Smooth muscle cell (in vitro differentiated cells): ENCODE measurements around the gene FRMD3. TPM values are rescaled to one million over a fixed set of nuclear protein-coding genes. Genes with fewer than 3 reads are reported as not detected.

Source experiments
- DNase-seq: peaks from one replicate; lab custom pipeline; 2025; ENCODE audit not compliant: unreplicated experiment; lab: John Stamatoyannopoulos, UW
- H2AFZ ChIP-seq: fragments of 200-600 bp; sonication (generic); 2 replicates; pipeline ENCODE4 v1.6.0; 2016; ENCODE audit warnings: antibody characterized with exemption, low read depth, mild to moderate bottlenecking
- H3F3A ChIP-seq: fragments of 200-600 bp; sonication (generic); 2 replicates; pipeline ENCODE4 v1.6.0; 2017; ENCODE audit warnings: antibody characterized with exemption, low read depth
- H3K27ac ChIP-seq: fragments of 200-600 bp; sonication (generic); 2 replicates; pipeline ENCODE4 v1.5.1; 2016; ENCODE audit warnings: low read depth, mild to moderate bottlenecking
- H3K27me3 ChIP-seq: fragments of 200-600 bp; sonication (generic); 2 replicates; pipeline ENCODE4 v1.6.1; 2016; ENCODE audit warnings: low read depth, mild to moderate bottlenecking
- H3K36me3 ChIP-seq: fragments of 200-600 bp; sonication (generic); 2 replicates; pipeline ENCODE4 v1.5.1; 2016; ENCODE audit warnings: low read depth
- H3K4me1 ChIP-seq: fragments of 200-600 bp; sonication (generic); 2 replicates; pipeline ENCODE4 v1.5.1; 2016; ENCODE audit warnings: low read depth
- H3K4me2 ChIP-seq: fragments of 200-600 bp; sonication (generic); 2 replicates; pipeline ENCODE4 v1.6.0; 2016; ENCODE audit warnings: mild to moderate bottlenecking
- H3K4me3 ChIP-seq: fragments of 200-600 bp; sonication (generic); 2 replicates; pipeline ENCODE4 v1.5.1; 2016; ENCODE audit warnings: mild to moderate bottlenecking
- H3K79me2 ChIP-seq: fragments of 200-600 bp; sonication (generic); 2 replicates; pipeline ENCODE4 v1.6.0; 2016; ENCODE audit warnings: low read depth, mild to moderate bottlenecking
- H3K9ac ChIP-seq: fragments of 200-600 bp; sonication (generic); 2 replicates; pipeline ENCODE4 v1.6.0; 2016; ENCODE audit warnings: low read depth
- H3K9me3 ChIP-seq: fragments of 200-600 bp; sonication (generic); replicated peaks from 2 replicates; pipeline ENCODE4 v1.5.1; 2016; ENCODE audit warnings: low read depth
- H4K20me1 ChIP-seq: fragments of 200-600 bp; sonication (generic); 2 replicates; pipeline ENCODE4 v1.6.0; 2016; ENCODE audit warnings: low read depth
- WGBS: methylation state at CpG from one replicate; pipeline ENCODE4 v1.1.7; 2016; ENCODE audit warnings: low lambda C conversion rate; 5-methylcytosine and 5-hydroxymethylcytosine counted together
- polyA plus RNA-seq: library from polyadenylated mRNA; unstranded; fragments of >200 nt; fragmentation: Nextera tagmentation; extraction: Ambion mirVana; gene quantifications from 2 replicates; pipeline ENCODE4 v1.2.1, GENCODE V29; 2016
- small RNA-seq: library from RNA; depleted of rRNA; stranded (forward); fragments of <200 nt; gene quantifications from one replicate; pipeline ENCODE3, GENCODE V24; 2014
- total RNA-seq: library from RNA; depleted of rRNA; stranded (reverse); fragments of >200 nt; gene quantifications from 2 replicates; pipeline ENCODE4 v1.2.3, GENCODE V29; 2014
- TF ChIP-seq, protein P1 (sequence below): fragments of 200-600 bp; sonication (generic); IDR thresholded peaks from 2 replicates; pipeline ENCODE4 v1.5.1; 2017; ENCODE audit warnings: borderline replicate concordance, mild to moderate bottlenecking, antibody characterized with exemption; ENCODE audit not compliant: insufficient read depth, poor library complexity, severe bottlenecking

The FRMD3 gene
- total and polyA plus RNA-seq, 2 experiments from 2014 or later, result 0.72 to 2.8 TPM

DNA sequence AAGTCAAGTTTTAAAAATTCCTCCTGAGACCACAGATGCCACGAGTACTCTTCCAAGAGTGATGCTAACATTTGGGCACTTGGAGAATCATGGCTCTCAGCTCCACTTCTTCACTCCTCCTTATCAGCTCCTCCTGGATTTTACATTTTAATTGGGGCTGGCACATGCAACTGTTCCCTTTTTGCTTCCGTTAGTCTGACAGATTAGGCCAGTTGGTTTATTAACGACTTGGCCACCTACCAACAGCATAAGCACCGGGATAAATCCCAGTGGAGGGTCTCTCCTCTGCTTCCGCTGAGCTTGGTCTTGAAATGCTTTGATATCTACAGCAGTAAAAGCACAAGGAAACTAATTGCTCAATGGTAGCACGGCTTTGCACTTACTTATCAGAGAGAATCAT is 340.6 kb downstream of the FRMD3 start:
- no peaks in the 10 kb centered on the region for H3K36me3 ChIP-seq
- no peak overlapping the region for H2AFZ ChIP-seq
- no peak overlapping the region for H3K4me2 ChIP-seq
- WGBS, result 73% methylated on average over 6 of the region's 6 CpGs
- TF ChIP-seq, protein P1, sequence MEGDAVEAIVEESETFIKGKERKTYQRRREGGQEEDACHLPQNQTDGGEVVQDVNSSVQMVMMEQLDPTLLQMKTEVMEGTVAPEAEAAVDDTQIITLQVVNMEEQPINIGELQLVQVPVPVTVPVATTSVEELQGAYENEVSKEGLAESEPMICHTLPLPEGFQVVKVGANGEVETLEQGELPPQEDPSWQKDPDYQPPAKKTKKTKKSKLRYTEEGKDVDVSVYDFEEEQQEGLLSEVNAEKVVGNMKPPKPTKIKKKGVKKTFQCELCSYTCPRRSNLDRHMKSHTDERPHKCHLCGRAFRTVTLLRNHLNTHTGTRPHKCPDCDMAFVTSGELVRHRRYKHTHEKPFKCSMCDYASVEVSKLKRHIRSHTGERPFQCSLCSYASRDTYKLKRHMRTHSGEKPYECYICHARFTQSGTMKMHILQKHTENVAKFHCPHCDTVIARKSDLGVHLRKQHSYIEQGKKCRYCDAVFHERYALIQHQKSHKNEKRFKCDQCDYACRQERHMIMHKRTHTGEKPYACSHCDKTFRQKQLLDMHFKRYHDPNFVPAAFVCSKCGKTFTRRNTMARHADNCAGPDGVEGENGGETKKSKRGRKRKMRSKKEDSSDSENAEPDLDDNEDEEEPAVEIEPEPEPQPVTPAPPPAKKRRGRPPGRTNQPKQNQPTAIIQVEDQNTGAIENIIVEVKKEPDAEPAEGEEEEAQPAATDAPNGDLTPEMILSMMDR, result no peak
- H4K20me1 ChIP-seq, result no peaks in the 10 kb centered on the region
- no peak overlapping the region for H3K4me3 ChIP-seq
- H3K27ac ChIP-seq, result no peak overlapping the region
- no peak overlapping the region for H3K9ac ChIP-seq
- no peaks in the 10 kb centered on the region for H3F3A ChIP-seq
- H3K27me3 ChIP-seq, result peaks cover 15% of the 10 kb centered on the region
- no peaks in the 10 kb centered on the region for H3K9me3 ChIP-seq
- no peaks in the 10 kb centered on the region for H3K79me2 ChIP-seq
- peaks cover 5% of the 10 kb centered on the region for H3K4me1 ChIP-seq
- no peak for DNase-seq

- Histone ChIP-seq H3K36me3 (no peaks in the 10 kb centered on the region), H3K27me3 (peaks cover 15% of the 10 kb centered on the region), H4K20me1 (no peaks in the 10 kb centered on the region), H3K9ac (no peak overlapping the region), H3K9me3 (no peaks in the 10 kb centered on the region), H3K4me1 (peaks cover 5% of the 10 kb centered on the region), H3F3A (no peaks in the 10 kb centered on the region), H3K4me3 (no peak overlapping the region), H3K79me2 (no peaks in the 10 kb centered on the region), H3K4me2 (no peak overlapping the region), H2AFZ (no peak overlapping the region), H3K27ac (no peak overlapping the region)
- TF ChIP-seq, protein P1, result no peak
- DNase-seq, result no peak
- 50% methylated on average over 2 of the region's 2 CpGs for WGBS
These were observed 341.3 kb downstream of the FRMD3 start for GRCh38 chr9:83196946-83197345.

Small RNAs within 50 kb of the gene (small RNA-seq; reads per million reads assigned to genes)
- gene AL137847.3, result not detected
- not detected for gene RN7SKP242
- gene RNU4-29P, result not detected

Other genes with a start within 250 kb of the FRMD3 start
- gene IDNK, start 84.7 kb upstream of the FRMD3 start, total RNA-seq, result 0.40 and 1.1 TPM in 2 replicates
- 2.1 and 4.4 TPM in 2 replicates for gene IDNK, start 84.7 kb upstream of the FRMD3 start, polyA plus RNA-seq
- 106 and 116 TPM in 2 replicates for gene UBQLN1, start 169.6 kb upstream of the FRMD3 start, total RNA-seq
- 36.2 and 41.8 TPM in 2 replicates for gene UBQLN1, start 169.6 kb upstream of the FRMD3 start, polyA plus RNA-seq